VCaP (cell line): ENCODE data around the gene UPF3A.
A peak's percentile ranks its signal among the peaks of the same experiment; 100 is the strongest.

Experiments
- H3K27ac ChIP-seq: fragments of 450-650 bp; 2 replicates; pipeline ENCODE4 v1.5.1; 2017
- TF ChIP-seq, protein P1 (sequence below): fragments of 450-650 bp; conservative IDR thresholded peaks from 2 replicates; pipeline ENCODE4 v1.5.1; 2017; ENCODE audit warnings: mild to moderate bottlenecking, moderate library complexity

Gene UPF3A

DNA sequence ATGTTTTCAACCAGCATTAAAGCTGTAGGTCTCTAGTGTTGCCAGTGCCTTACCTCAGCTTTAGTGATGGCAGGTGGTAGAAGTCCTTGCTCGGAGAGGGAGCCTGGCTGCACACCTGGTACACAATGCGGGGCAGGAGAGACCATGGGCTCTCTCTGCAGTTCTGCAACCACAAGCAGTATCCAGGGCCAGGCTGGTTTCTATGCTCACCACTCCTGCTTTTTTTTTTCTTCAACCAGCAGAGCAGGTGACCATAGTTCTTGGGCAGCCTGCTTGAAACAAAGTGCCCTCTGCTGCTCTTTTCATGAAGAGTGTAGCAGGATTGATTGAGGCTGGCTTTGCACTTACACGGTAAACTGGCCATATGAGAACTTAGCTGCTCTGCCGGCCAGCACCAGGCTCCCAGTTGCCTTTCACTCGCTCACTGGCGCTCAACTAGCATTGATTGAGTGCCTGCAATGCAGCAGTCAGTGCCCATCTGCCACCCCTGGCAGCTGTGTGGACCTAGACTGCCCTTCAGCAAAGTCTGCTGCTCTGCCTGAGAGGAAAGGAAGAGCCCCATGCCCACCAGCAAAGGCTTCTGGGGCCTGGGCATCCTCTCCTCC, 28.5 kb downstream of the UPF3A start:
- TF ChIP-seq, protein P1, sequence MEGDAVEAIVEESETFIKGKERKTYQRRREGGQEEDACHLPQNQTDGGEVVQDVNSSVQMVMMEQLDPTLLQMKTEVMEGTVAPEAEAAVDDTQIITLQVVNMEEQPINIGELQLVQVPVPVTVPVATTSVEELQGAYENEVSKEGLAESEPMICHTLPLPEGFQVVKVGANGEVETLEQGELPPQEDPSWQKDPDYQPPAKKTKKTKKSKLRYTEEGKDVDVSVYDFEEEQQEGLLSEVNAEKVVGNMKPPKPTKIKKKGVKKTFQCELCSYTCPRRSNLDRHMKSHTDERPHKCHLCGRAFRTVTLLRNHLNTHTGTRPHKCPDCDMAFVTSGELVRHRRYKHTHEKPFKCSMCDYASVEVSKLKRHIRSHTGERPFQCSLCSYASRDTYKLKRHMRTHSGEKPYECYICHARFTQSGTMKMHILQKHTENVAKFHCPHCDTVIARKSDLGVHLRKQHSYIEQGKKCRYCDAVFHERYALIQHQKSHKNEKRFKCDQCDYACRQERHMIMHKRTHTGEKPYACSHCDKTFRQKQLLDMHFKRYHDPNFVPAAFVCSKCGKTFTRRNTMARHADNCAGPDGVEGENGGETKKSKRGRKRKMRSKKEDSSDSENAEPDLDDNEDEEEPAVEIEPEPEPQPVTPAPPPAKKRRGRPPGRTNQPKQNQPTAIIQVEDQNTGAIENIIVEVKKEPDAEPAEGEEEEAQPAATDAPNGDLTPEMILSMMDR, result no peak
- H3K27ac ChIP-seq, result no peak overlapping the region

DNA sequence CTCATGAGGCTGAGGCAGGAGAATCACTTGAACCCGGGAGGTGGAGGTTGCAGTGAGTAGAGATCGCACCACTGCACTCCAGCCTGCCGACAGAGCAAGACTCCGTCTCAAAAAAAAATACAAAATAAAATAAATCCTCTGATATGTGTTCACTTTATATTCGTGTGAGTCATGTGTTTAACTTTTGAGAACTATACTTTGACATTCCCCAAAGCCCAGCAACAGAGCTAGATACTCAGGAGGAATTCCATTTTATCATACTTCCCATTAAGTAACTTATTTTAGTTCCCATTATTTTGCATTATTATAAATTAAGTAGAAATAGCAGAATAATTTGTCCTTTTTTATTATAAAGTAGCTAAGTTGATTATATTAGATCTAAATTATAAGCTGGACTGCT, 29.6 kb downstream of the UPF3A start:
- H3K27ac ChIP-seq, result no peak overlapping the region
- TF ChIP-seq, protein P1, result no peak

DNA sequence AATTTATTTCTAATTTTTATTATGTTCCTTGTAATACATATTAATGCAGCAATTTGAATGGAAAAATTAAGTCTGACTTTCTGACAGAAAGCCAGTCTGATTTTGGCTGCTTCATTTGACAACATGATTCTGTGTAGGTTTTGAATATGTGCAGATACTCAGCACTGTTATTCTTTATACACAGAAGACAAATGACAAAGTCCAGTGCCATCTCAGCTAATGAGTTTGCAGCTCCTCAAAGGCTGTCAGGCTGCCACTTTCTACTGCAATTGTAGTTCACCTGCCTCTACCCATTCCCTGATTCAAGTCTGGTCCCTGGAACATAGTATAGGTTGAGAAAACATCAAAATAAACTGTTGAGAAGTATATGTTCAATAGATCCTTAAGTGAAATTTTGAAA, 30.0 kb downstream of the UPF3A start:
- no peak overlapping the region for H3K27ac ChIP-seq
- TF ChIP-seq, protein P1, result no peak

DNA sequence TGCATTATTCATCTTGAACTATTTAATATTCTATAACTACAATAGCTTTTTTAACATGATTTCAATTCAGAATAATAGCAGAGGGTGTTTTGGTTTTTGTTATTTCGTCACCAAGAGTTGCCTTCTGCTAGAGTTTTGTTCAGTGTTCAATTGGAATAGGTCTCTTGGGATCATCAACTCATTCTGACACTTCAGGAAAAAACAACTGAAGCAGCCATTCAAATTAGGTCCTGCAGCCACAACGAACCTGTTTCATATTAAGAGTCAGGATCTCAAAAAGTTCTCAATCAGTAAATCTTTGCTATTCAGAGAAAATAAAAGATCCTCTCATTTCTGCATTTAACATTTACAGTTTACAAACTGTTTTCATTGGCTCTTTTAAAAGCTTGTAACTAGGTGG, 30.5 kb downstream of the UPF3A start:
- H3K27ac ChIP-seq, result no peak overlapping the region
- TF ChIP-seq, protein P1, result no peak

DNA sequence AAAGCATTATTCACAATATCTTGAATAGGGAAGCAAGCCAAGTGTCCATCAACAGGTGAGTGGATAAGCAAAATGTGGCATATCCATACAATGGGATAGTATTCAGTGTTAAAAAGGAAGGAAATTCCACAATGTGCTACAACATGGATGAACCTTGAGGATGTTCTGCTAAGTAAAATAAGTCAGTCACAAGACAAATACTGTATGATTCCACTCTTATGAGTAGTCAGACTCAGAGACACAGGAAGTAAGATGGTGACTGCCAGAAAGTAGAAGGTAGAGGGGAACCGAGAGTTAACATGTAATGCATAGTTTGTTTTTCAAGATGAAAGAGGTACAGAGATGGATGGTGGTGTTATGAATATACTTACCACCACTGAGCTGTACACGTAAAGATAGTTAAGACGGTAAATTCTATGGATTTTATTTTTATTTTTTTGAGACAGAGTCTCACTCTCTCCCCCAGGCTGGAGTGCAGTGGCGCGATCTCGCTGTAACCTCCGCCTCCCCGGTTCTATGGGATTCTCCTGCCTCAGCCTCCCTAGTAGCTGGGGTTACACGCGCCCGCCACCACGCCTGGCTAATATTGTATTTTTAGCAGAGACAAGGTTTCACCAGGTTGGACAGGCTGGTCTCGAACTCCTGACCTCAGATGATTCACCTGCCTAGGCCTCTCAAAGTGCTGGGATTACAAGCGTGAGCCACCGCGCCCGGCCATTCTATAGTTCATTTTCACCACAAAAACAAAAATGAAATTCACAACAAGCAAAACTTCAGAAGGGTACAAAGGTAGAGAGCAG, 31.9 kb downstream of the UPF3A start:
- TF ChIP-seq, protein P1, result no peak
- H3K27ac ChIP-seq, result peak overlapping the region; percentile 72

DNA sequence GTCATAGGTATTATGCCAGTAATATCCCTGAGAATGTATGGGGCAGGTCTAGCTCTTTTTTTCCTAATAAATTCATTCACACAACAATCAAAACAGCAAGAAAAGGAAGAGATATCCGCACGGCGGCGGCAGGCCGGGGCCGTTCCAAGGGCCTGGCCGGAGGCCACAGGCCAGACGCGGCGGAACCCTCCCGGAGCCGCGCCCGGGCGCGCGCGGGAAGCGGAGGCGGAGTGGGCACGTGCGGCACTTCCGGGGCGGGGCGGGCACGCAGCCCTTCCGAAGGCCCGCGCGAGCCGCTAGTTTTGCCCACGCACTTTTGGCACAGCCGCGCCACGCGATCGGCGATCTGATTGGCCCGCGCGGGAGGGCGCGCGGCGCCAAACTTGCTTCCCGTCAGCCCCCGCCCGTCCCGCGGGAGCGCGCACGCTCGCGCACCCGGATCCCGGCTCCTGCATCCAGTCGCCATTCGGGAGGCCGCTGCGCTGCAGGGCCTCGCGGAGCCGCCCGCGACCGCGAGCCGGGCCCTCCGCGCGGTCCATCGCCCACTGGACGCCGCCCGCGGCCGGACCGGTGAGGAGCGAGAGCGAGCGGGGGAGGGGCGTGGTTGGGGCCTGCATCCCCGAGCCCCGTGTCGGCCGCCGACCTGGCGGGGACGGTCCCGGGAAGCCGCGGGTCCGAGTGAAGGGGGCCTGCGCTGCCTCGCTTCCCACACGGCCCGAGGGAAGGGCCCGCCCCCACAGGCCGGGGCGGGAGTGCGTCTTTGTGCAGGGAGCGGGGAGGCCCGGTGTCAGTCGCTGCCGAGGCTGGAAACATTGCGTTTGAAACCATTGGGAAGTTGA, 32.9 kb downstream of the UPF3A start, which contains the start of gene CHAMP1:
Gene CHAMP1 (plus strand): TSS at position 430 of the 839 bp plus-strand sequence. CDS start 9,340 bp downstream, outside the sequence.
- TF ChIP-seq, protein P1, result no peak
- H3K27ac ChIP-seq, result peak within 1 kb of the TSS; percentile 72
